Neuronal stem cell (in vitro differentiated cells): Measurements from ENCODE around the gene OR51B2.
"Not testable (repeated sequence)": the region's sequence is repeated elsewhere in the genome, so short reads cannot be mapped to it uniquely, and the experiment has no call there.

Experiments
- DNase-seq: peaks from one replicate; pipeline ENCODE4 v3.0.0-alpha.2; 2013; ENCODE audit warnings: low spot score
- H2AFZ ChIP-seq: one replicate; pipeline ENCODE4 v1.6.1; 2013; ENCODE audit warnings: mild to moderate bottlenecking, low read length, inconsistent platforms
- H2AK5ac ChIP-seq: 2 replicates; pipeline ENCODE4 v1.6.1; 2013; ENCODE audit warnings: low read depth, mild to moderate bottlenecking, inconsistent platforms, low read length, moderate library complexity, mixed read lengths
- H2BK120ac ChIP-seq: 2 replicates; pipeline ENCODE4 v1.6.1; 2013; ENCODE audit warnings: low read depth, mild to moderate bottlenecking, inconsistent platforms, low read length, moderate library complexity, mixed read lengths
- H2BK12ac ChIP-seq: one replicate; pipeline ENCODE4 v1.6.1; 2013; ENCODE audit warnings: low read length, inconsistent platforms
- H2BK15ac ChIP-seq: 2 replicates; pipeline ENCODE4 v1.6.1; 2013; ENCODE audit warnings: mild to moderate bottlenecking, low read length, inconsistent platforms, mixed read lengths
- H2BK5ac ChIP-seq: one replicate; pipeline ENCODE4 v1.6.1; 2013; ENCODE audit warnings: inconsistent platforms, mild to moderate bottlenecking, low read length, moderate library complexity
- H3K14ac ChIP-seq: one replicate; pipeline ENCODE4 v1.6.1; 2013; ENCODE audit warnings: low read length, inconsistent platforms
- H3K18ac ChIP-seq: 2 replicates; pipeline ENCODE4 v1.6.1; 2013; ENCODE audit warnings: low read length, inconsistent platforms
- H3K23ac ChIP-seq: 2 replicates; pipeline ENCODE4 v1.6.1; 2013; ENCODE audit warnings: low read depth, mild to moderate bottlenecking, mixed read lengths, low read length, inconsistent platforms; ENCODE audit not compliant: poor library complexity
- H3K27ac ChIP-seq: replicated peaks from 3 replicates; pipeline ENCODE4 v1.5.1; 2013; ENCODE audit warnings: low read length, inconsistent platforms
- H3K27me3 ChIP-seq, 3 experiments: 2 replicates each; pipeline ENCODE4 v1.6.1; 2013; ENCODE audit warnings: low read length in 3 of 3, mild to moderate bottlenecking in 2 of 3, inconsistent platforms in 1 of 3, low read depth in 1 of 3, mixed read lengths in 1 of 3, moderate library complexity in 1 of 3; ENCODE audit not compliant: control insufficient read depth in 3 of 3, insufficient read depth in 3 of 3
- H3K36me3 ChIP-seq, 2 donors: replicated peaks in 1 of 2; 2 replicates each; pipeline ENCODE4 v1.6.1; 2013; ENCODE audit warnings: low read length in 2 of 2; ENCODE audit not compliant: control insufficient read depth in 2 of 2, insufficient read depth in 2 of 2
- H3K4ac ChIP-seq: 2 replicates; pipeline ENCODE4 v1.6.1; 2013; ENCODE audit warnings: inconsistent platforms, mild to moderate bottlenecking, low read length, moderate library complexity
- H3K4me1 ChIP-seq, 2 donors: 1 replicate in 1 of 2; 2 replicates in 1 of 2; pipeline ENCODE4 v1.6.1; 2013; ENCODE audit warnings: low read length in 2 of 2, low read depth in 1 of 2; ENCODE audit not compliant: control insufficient read depth in 2 of 2, insufficient read depth in 1 of 2
- H3K4me2 ChIP-seq: one replicate; pipeline ENCODE4 v1.6.1; 2013; ENCODE audit warnings: mild to moderate bottlenecking, low read length, inconsistent platforms; ENCODE audit not compliant: insufficient read depth, poor library complexity, severe bottlenecking
- H3K4me3 ChIP-seq, 2 donors: 2 replicates each; pipeline ENCODE4 v1.5.1; 2013; ENCODE audit warnings: low read length in 2 of 2, mild to moderate bottlenecking in 2 of 2, inconsistent platforms in 1 of 2, moderate library complexity in 1 of 2
- H3K79me1 ChIP-seq: one replicate; pipeline ENCODE4 v1.6.1; 2013; ENCODE audit warnings: low read depth, mild to moderate bottlenecking, inconsistent platforms, low read length, moderate library complexity
- H3K9ac ChIP-seq: one replicate; pipeline ENCODE4 v1.6.1; 2013; ENCODE audit warnings: mild to moderate bottlenecking, low read depth, low read length, inconsistent platforms; ENCODE audit not compliant: poor library complexity
- H3K9me3 ChIP-seq, 2 donors: replicated peaks in 1 of 2; 2 replicates each; pipeline versions ENCODE3 to v1.6.1; 2013; ENCODE audit warnings: low read length in 2 of 2, mild to moderate bottlenecking in 2 of 2, inconsistent platforms in 1 of 2, low read depth in 1 of 2, mixed read lengths in 1 of 2, moderate library complexity in 1 of 2; ENCODE audit not compliant: control insufficient read depth in 2 of 2, insufficient read depth in 1 of 2
- H4K8ac ChIP-seq: one replicate; pipeline ENCODE4 v1.6.1; 2013; ENCODE audit warnings: low read depth, mild to moderate bottlenecking, inconsistent platforms, low read length, moderate library complexity
- H4K91ac ChIP-seq: one replicate; pipeline ENCODE4 v1.6.1; 2013; ENCODE audit warnings: low read length, low read depth, mild to moderate bottlenecking, inconsistent platforms; ENCODE audit not compliant: poor library complexity
- WGBS, 2 donors: extraction: QIAGEN DNeasy Blood & Tissue Kit; methylation state at CpG; one replicate each; pipeline ENCODE4 v1.1.7; 2013; ENCODE audit warnings: missing lambda C conversion rate in 2 of 2, mixed read lengths in 1 of 2; ENCODE audit not compliant: insufficient read length in 2 of 2, insufficient replicate concordance in 1 of 2; ENCODE audit errors: extremely low coverage in 2 of 2; 5-methylcytosine and 5-hydroxymethylcytosine counted together

OR51B2 gene

GRCh38 chr11:5297721-5298323, 26.3 kb downstream of the OR51B2 start:
- Histone ChIP-seq H3K9me3 (peaks cover 0 to 2% of the 10 kb centered on the region in 2 donors), H3K4ac (no peak overlapping the region), H2AFZ (no peak overlapping the region), H3K18ac (no peak overlapping the region), H3K27me3 (no peaks in the 10 kb centered on the region), H3K9ac (no peak overlapping the region), H3K23ac (no peak overlapping the region), H2BK12ac (no peak overlapping the region), H3K27ac (no peak overlapping the region), H3K4me1 (no peaks in the 10 kb centered on the region), H2BK15ac (no peak overlapping the region), H3K79me1 (no peaks in the 10 kb centered on the region), H3K4me2 (no peak overlapping the region), H2BK5ac (no peak overlapping the region), H3K36me3 (no peaks in the 10 kb centered on the region), H4K91ac (no peak overlapping the region), H2BK120ac (no peak overlapping the region), H2AK5ac (no peak overlapping the region), H3K4me3 (no peak overlapping the region), H4K8ac (no peak overlapping the region), H3K14ac (no peak overlapping the region)
- 100% methylated on average over 1 of the region's 4 CpGs; no CpG with 5 or more reads in 1 of the 2 donors for WGBS, 2 donors
- DNase-seq = no peak

GRCh38 chr11:5294342-5294995, 29.6 kb downstream of the OR51B2 start:
- not testable (repeated sequence) for H3K4me3 ChIP-seq, H3K36me3 ChIP-seq, H3K79me1 ChIP-seq, H4K91ac ChIP-seq, H3K9me3 ChIP-seq, H3K27me3 ChIP-seq, H3K23ac ChIP-seq, H3K4me2 ChIP-seq, DNase-seq, H4K8ac ChIP-seq, H3K27ac ChIP-seq, H3K9ac ChIP-seq, H3K4ac ChIP-seq, H3K14ac ChIP-seq, H2BK15ac ChIP-seq, H2BK120ac ChIP-seq, H2AK5ac ChIP-seq, H3K18ac ChIP-seq, H2AFZ ChIP-seq, H3K4me1 ChIP-seq, H2BK5ac ChIP-seq, H2BK12ac ChIP-seq
- no CpG with 5 or more reads among the region's 41 CpGs for WGBS, 2 donors

- no peaks in the 10 kb centered on the region for H3K79me1 ChIP-seq
- H3K14ac ChIP-seq = no peak overlapping the region
- no peak overlapping the region for H2BK12ac ChIP-seq
- no peak overlapping the region for H2AFZ ChIP-seq
- H2BK15ac ChIP-seq = no peak overlapping the region
- no peak overlapping the region for H3K18ac ChIP-seq
- H3K9me3 ChIP-seq = no peaks in the 10 kb centered on the region
- H2BK5ac ChIP-seq = no peak overlapping the region
- no peak overlapping the region for H4K8ac ChIP-seq
- H3K9ac ChIP-seq = no peak overlapping the region
- no peaks in the 10 kb centered on the region for H3K27me3 ChIP-seq
- H2BK120ac ChIP-seq = no peak overlapping the region
- H4K91ac ChIP-seq = no peak overlapping the region
- no peak overlapping the region for H3K4ac ChIP-seq
- no peak for DNase-seq
- no peak overlapping the region for H3K4me3 ChIP-seq
- no peak overlapping the region for H3K27ac ChIP-seq
- no peak overlapping the region for H2AK5ac ChIP-seq
- no peak overlapping the region for H3K4me2 ChIP-seq
- no peaks in the 10 kb centered on the region for H3K36me3 ChIP-seq
- no peak overlapping the region for H3K23ac ChIP-seq
- no CpG with 5 or more reads among the region's 8 CpGs for WGBS, 2 donors
- H3K4me1 ChIP-seq = no peaks in the 10 kb centered on the region
Observed at GRCh38 chr11:5293028-5293427, 31.1 kb downstream of the OR51B2 start.

- Histone ChIP-seq H3K23ac (no peak overlapping the region), H3K4ac (no peak overlapping the region), H3K9me3 (no peaks in the 10 kb centered on the region), H2BK5ac (no peak overlapping the region), H3K9ac (no peak overlapping the region), H3K18ac (no peak overlapping the region), H2AK5ac (no peak overlapping the region), H3K27ac (no peak overlapping the region), H3K27me3 (no peaks in the 10 kb centered on the region), H4K91ac (no peak overlapping the region), H3K14ac (no peak overlapping the region), H2BK12ac (no peak overlapping the region), H3K36me3 (no peaks in the 10 kb centered on the region), H3K4me1 (no peaks in the 10 kb centered on the region), H2BK15ac (no peak overlapping the region), H3K4me2 (no peak overlapping the region), H2AFZ (no peak overlapping the region), H2BK120ac (no peak overlapping the region), H3K79me1 (no peaks in the 10 kb centered on the region), H3K4me3 (no peak overlapping the region), H4K8ac (no peak overlapping the region)
- no peak for DNase-seq
- no CpG with 5 or more reads among the region's 1 CpG for WGBS, 2 donors
Observed at GRCh38 chr11:5291207-5291838, 32.8 kb downstream of the OR51B2 start.
